ENCODE results near the gene UNC45A.

The UNC45A gene

DNA sequence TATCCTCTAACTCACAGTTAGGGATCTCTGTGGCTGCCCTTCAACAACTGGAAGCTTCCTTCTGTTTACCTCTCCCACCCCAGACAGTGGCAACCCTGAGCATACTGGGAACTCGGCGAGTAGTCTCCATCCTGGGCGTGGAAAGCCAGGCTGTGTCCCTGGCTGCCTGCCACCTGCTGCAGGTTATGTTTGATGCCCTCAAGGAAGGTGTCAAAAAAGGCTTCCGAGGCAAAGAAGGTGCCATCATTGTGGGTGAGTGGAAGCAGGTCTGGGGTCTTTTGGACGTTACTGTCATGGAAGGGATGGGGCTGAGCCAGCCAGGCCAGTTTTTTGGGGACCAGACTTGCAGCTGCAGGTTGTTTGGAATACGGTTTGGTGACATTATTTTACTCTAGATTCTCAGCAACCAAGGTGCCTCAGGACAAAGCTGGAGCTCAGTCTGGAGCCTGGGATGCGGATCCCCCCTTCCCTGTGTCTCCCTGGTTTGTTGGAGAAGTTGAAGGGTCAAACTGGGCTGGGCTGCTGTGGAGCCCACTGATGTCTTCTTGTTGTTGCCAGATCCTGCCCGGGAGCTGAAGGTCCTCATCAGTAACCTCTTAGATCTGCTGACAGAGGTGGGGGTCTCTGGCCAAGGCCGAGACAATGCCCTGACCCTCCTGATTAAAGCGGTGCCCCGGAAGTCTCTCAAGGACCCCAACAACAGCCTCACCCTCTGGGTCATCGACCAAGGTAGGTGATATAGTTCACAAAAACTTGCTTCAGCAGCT, 7.5 kb downstream of the UNC45A start:
- no peak for DNase-seq (ENCODE audit: low spot score)

DNA sequence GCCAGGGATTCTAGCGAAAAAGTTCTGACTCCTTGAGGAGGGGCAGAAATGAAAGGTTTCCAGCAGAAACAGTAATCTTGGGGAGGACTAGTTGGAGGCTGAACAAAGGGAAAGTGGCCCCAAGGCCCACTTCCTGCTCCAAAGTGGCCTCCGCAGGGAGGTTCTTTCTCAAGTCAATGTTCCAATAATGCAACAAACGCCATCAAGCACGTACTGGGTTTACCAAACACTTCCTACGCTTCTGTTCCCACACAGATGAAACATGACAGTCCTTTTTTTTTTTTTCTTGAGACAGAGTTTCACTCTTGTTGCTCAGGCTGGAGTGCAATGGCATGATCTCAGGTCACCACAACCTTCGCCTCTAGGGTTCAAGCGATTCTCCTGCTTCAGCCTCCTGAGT, 10.0 kb downstream of the UNC45A start:
- no peak for DNase-seq (ENCODE audit: low spot score)

DNA sequence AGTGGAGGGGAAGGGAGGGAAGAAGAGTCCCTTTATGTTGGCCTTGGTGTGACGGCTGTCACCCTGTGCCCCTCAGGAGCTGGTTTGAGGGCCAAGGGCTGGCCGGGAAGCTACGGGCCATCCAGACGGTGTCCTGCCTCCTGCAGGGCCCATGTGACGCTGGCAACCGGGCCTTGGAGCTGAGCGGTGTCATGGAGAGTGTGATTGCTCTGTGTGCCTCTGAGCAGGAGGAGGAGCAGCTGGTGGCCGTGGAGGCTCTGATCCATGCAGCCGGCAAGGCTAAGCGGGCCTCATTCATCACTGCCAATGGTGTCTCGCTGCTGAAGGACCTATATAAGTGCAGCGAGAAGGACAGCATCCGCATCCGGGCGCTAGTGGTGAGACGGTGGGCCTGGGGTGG, 11.5 kb downstream of the UNC45A start:
- DNase-seq (ENCODE audit: low spot score), result no peak

DNA sequence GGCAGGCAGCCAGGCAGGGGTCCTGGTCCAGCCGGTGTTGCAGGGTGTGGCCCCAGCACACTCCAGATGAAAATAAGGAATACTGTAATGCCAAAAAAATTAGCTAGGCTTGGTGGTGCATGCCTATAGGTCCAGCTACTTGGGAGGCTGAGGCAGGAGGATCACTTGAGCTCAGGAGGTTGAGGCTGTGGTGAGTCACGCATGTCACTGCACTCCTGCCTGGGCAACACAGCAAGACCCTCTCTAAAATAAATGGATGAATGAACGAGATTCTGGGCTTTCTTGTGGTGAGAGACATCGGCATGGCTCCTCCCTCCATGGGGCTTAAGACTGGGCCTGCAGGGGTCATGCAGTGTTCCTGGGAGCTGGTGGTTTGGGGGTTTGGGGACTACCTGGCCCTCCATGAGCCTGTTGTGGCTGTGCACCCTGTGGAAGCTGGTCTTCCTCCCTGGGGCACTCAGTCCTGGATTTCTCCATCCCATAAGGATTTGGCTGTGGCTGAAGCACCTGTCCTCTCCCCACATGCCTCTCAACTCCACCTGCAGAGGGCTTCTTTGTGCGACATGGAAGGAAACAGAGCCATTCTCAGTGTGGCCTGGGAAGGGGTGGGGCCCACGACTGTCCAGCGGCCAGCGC, 12.0 kb downstream of the UNC45A start:
- DNase-seq (ENCODE audit: low spot score), result no peak

DNA sequence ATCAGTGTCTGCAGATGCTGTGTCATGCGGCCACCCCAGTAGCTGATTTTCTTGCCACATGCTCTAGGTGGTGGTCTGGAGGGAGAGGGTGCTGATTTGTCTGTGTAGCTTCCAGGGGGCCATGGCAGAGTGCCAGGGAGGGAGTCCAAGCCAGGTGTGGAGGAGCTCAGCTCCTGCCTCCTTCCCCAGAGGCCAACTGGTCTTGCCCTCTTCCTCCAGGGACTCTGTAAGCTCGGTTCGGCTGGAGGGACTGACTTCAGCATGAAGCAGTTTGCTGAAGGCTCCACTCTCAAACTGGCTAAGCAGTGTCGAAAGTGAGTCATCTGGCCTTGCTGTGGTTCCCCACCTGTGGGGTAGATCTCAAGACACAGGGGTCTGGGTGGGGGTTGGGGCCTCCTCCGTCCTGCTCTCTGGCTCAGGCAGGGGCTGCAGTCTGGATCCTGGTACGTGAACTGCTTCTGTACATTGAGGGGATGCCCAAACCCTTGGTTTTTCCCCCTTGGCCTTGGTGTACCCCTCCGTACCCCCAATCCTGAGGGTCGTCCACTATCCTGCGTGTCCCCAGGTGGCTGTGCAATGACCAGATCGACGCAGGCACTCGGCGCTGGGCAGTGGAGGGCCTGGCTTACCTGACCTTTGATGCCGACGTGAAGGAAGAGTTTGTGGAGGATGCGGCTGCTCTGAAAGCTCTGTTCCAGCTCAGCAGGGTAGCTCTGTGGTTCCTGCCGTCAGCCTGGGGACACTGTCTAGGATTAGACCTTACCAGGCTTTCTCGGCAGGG, 12.7 kb downstream of the UNC45A start:
- no peak for DNase-seq (ENCODE audit: low spot score)

DNA sequence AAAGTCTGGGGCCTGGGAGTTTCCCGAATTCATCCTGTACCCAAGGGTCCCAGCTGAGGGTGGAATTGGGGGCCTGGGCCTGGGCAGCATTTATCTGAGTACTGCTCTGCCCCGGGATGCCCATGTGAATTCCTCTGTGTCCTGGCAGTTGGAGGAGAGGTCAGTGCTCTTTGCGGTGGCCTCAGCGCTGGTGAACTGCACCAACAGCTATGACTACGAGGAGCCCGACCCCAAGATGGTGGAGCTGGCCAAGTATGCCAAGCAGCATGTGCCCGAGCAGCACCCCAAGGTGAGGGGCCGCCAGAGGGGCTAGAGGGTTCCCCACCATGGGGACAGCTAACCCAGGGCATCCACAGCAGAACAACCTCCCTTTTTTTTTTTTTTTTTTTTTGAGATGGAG, 13.4 kb downstream of the UNC45A start:
- DNase-seq (ENCODE audit: low spot score), result no peak

DNA sequence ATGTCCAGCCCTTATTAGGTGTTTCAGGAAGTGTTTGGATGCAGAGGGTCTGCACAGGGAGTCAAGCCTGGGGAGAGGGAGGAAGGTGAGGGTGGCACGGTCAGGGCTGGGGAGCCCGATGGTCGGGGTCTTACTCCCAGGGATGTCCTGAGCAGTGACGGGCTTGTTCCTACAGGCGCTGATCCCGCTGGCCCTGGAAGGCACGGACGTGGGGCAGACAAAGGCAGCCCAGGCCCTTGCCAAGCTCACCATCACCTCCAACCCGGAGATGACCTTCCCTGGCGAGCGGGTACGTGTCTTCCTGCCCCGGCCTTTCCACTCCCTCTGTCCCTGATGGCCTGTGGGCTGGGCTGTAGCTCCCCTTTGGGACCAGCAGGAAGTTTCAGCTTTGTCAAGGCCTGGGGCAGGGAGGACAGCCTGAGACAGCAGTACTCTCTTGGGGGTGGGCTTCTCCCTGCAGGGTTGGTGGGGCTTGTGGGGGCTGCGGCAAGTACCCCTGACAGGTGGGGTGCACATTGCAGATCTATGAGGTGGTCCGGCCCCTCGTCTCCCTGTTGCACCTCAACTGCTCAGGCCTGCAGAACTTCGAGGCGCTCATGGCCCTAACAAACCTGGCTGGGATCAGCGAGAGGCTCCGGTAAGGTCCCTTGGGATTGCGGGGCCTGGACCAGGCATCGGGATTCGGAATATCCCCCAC, 15.0 kb downstream of the UNC45A start:
- DNase-seq (ENCODE audit: low spot score), result no peak

DNA sequence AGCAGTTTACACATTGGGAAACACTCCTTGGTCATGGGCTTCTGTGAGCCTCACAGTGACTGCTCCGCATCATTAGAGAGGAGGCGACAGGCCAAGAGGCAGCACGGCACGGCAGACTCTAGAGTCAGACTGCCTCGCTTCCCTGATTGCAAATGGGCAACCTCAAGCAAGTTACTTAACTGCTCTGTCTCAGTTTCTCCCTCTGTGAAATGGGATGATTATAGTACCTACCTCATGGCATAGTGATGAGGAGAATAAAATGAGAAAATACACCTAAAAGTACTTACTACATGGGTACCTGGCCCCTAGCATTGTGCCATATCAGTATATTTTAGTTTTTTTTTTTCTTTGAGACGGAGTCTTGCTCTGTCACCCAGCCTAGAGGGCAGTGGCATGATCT, 15.6 kb downstream of the UNC45A start:
- no peak for DNase-seq (ENCODE audit: low spot score)

DNA sequence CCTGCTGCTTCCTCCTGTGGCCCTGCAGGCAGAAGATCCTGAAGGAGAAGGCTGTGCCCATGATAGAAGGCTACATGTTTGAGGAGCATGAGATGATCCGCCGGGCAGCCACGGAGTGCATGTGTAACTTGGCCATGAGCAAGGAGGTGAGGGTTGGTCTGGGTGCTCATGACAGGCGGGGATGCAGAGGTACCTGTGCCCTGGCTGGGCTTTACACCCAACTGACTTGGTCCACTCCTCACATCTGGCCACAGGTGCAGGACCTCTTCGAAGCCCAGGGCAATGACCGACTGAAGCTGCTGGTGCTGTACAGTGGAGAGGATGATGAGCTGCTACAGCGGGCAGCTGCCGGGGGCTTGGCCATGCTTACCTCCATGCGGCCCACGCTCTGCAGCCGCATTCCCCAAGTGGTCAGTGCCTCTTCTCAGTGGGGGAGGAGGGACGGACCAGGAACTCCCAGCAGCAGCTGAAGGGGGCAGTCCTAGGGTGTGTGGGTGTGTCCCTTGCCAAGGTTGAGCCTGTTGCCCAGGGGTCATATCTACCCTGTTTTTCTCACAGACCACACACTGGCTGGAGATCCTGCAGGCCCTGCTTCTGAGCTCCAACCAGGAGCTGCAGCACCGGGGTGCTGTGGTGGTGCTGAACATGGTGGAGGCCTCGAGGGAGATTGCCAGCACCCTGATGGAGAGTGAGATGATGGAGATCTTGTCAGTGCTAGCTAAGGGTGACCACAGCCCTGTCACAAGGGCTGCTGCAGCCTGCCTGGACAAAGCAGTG, 18.0 kb downstream of the UNC45A start:
- no peak for DNase-seq (ENCODE audit: low spot score)

DNA sequence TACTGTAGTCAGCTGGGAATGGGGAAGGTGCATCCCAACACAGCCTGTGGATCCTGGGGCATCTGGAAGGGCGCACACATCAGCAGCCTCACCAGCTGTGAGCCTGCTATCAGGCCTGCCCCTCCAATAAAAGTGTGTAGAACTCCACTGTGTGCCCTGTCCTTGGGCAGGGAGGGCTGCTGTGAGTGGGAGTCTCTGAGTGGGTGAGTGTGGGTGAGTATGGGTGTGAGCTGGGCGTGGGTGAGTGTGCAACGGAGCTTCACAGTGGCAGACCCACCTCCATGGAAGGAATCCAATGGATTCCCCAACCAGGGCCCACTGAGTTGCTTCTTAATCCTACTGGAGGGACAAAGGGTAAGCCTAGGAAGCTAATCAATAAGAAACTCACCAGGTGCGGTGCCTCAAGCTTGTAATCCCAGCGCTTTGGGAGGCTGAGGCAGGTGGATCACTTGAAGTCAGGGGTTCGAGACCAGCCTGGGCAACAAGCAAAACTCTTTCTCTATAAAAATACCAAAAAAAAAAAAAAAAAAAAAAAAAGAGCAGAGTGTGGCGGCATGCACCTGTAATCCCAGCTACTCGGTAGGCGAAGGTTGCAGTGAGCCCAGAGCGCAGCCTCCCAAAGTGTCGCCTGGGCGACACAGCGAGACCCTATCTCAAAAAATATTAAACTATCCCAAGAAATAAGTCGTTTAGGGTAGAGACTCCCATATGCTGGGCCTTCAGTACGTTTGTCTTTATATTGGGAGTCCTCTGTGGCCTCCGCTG, 19.0 kb downstream of the UNC45A start:
- DNase-seq (ENCODE audit: low spot score), result no peak

DNA sequence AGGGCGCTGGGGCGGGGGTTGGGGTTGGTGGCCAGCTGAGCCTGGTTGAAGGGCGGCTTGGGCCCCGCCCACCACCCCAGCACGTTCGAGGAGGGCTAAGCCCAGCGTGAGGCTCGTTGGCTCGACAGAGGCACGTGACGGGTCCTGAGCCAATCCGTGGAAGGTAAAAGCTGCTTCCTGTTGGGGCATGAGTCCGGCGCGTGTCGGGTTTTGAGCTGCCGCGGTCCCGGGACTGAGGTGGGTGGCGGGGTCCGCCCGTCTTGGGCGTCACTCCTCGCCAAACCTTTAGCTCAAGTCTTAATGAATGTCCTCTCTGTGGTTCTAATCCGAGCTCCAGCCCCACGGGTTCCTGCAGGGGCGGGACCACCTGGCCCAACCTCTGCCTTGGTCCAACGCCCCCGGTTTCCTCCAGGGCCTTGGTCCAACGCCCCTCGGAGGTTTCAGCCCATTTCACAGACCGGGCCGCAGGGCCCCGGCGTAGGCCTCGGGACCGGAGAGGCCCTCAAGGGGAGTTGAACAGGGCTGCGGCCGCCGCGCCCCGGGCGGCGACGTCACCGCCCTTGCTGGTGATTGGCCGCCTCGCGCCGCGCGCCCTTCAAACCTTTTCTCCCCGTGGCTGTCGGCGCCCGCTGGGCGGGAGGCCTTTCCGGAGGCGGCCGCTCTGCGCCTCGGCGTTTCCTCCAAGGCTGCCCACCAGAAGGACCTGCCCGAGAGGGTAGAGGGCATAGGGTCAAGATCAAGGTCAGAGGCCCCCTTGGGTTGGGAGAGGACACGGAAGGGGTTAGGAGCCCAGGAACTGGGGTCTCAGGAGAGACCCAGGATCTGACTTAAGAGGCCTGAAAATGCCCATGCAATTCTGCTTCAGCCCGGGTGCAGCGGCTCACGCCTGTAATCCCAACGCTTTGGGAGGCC, 19.9 kb downstream of the UNC45A start, which contains the start of gene RCCD1:
Gene RCCD1, plus strand, starts transcription at position 173 of the 912 bp plus-strand sequence. CDS start 1,851 bp downstream, outside the sequence.
- DNase-seq (ENCODE audit: low spot score), result peak; percentile 99

DNA sequence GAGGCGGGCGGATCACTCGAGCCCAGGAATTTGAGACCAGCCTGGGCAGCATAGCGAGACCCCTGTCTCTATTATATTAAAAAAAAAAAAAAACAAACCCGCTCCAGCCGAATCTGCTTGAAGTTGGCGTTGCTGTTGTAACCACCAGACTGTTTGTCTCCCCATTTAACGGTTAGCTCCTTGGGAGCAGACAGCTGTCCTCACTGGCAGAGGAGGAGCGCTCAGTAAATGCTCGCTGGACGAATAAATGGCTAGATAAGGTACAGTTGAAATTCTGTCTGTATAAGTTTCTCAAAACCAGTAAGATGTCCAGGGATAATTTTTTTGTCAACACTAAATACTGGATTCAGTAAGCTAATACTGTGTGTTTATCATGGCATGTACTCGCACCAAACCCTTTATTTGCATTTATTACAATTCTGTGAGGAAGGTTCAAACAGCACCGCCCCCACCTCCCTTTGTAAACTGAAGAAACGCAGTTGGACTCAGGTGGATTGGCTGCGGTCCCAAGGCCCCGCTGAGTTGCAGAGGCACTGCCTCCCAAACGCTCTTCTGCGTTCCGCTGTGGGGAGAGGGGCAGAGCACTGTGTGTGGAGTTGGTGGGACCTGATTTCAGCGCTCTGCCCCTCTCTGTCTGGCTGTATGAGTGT, 20.7 kb downstream of the UNC45A start:
- no peak for DNase-seq (ENCODE audit: low spot score)

DNA sequence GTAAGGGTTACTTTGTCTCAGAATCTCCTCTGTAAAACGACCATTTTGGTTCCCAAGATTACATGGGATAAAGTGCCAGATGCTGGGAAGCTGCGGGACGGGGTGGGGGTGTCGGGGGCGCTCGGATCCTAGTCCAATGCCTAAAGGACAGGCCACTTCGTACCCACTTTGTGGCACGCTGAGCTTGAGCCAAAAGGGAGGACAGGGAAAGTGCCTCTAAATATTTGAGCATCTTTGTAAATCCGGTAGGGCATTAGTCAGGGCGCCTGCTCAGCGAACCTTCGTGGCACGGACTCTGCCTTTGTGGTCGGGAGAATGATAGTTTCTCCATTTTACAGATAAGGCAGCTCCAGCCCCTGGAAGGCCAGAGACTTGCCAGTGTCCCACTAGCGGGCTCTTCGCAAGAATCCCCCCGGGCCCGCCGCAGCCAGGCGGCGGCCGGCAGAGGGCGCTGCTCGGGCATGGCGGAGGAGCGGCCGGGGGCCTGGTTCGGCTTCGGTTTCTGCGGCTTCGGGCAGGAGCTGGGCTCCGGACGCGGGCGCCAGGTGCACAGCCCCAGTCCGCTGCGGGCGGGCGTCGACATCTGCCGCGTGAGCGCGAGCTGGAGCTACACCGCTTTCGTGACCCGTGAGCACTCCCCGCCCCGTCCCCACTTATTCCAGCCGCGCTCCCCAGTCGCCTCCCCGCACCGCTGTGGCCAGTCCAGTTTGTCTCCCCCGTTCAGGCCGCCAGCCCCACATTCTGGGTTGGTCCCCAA, 21.4 kb downstream of the UNC45A start:
- peak; percentile 95 for DNase-seq (ENCODE audit: low spot score)

DNA sequence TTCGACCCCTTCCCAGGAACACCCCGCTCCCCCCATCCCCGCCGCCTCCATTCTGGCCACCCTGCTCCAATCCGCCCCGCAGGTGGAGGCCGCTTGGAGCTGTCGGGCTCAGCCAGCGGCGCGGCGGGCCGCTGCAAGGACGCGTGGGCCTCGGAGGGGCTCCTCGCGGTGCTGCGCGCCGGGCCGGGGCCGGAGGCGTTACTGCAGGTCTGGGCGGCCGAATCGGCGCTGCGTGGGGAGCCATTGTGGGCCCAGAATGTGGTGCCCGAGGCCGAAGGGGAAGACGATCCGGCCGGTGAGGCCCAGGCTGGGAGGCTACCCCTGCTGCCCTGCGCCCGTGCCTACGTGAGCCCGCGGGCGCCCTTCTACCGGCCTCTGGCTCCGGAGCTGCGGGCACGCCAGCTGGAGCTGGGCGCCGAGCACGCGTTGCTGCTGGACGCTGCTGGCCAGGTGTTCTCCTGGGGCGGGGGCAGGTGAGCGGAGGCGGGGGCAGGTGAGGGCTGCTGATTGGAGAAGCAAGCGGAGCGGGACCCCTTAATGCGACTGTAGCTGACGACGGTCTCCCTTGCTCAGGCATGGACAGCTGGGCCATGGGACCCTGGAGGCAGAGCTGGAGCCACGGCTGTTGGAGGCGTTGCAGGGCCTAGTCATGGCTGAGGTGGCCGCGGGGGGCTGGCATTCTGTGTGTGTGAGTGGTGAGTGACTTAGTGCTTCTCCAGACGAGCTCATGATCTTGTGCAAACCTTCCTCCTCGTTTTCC, 22.1 kb downstream of the UNC45A start:
- peak; percentile 67 for DNase-seq (ENCODE audit: low spot score)

DNA sequence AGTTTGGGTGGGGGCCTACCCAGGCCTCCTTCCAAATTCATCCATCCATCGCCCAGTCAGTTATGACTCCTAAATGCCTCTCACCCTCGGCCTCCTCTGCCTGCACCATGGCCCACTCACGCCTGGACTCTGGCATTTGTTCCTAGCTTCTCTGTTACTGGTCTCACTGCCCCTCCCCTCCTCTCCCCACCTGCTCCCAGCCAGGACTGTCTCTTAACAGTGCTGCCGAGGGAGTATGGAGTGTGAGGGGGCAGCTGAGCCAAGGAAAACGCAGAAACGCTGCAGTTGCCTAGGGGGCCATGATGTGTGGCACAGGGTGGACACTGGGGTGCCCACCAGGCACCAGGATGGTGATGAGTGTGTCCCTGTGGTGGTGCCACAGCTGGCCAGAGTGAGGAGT, 22.7 kb downstream of the UNC45A start:
- no peak for DNase-seq (ENCODE audit: low spot score)

DNA sequence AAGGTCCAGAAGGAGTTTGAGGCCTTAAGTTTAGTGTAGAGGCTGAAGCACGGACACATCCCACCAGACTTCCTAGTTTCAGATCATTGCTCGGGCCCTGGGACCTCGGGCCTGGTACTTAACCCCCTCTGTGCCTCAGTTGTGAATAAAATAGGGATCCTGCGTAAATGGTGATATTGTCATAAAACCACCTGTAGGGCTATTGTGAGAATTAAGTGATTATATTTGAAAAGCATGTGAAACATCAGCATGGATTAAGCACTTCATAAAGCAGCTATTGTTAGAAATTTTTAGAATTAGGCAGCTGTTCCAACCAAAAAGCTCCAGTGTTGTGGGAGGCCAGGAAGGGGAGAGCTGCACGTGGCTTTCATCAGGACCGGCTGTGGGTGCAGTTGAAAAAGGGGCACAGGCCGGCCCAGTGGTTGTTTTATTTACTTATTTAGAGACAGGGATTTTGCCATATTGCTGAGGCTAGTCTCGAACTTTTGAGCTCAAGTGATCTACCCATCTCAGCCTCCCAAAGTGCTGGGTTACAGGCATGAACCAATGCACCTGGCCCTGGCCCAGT, 24.0 kb downstream of the UNC45A start:
- DNase-seq (ENCODE audit: low spot score), result no peak

DNA sequence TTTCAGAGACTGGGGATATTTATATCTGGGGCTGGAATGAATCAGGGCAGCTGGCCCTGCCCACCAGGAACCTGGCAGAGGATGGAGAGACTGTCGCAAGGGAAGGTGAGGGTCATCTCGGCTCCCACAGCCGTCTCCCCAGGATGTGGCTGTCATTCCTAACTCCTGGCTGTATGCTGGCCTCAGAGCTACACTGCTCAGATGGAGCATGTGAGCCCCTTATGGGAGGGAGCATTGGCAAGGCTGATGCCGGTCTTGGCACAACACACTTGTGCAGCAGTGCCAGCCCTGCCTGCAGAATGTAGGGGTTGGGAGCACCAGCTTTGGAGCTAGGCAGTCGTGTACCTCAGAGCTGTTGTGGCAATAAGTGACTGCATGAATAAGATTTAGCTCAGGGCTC, 24.8 kb downstream of the UNC45A start:
- DNase-seq (ENCODE audit: low spot score), result no peak
